RWPE2 (cell line): ENCODE results near the gene PARVG.

Source experiments
- ATAC-seq: fragments of 200-7000 bp; cut with Tn5 transposase; 3 replicates; pipeline ENCODE4 v1.9.1; 2021; ENCODE audit warnings: low read depth
- DNase-seq: peaks from one replicate; pipeline ENCODE4 v3.0.0-alpha.2; 2020; ENCODE audit warnings: low spot score
- H3K27ac ChIP-seq: fragments of 450-650 bp; 2 replicates; pipeline ENCODE4 v1.5.1; 2017; ENCODE audit warnings: mild to moderate bottlenecking; ENCODE audit not compliant: poor library complexity, severe bottlenecking
- H3K27me3 ChIP-seq: fragments of 250-450 bp; sonication (Bioruptor Pico); 2 replicates; pipeline ENCODE4 v1.5.1; 2021; ENCODE audit warnings: mild to moderate bottlenecking, moderate library complexity; ENCODE audit not compliant: insufficient read depth, poor library complexity, severe bottlenecking
- H3K36me3 ChIP-seq: fragments of 250-450 bp; sonication (Bioruptor Pico); 2 replicates; pipeline ENCODE4 v1.5.1; 2020; ENCODE audit warnings: low read depth, mild to moderate bottlenecking, moderate library complexity
- H3K4me1 ChIP-seq: fragments of 250-450 bp; sonication (Bioruptor Pico); 2 replicates; pipeline ENCODE4 v1.5.1; 2021; ENCODE audit warnings: mild to moderate bottlenecking, moderate library complexity; ENCODE audit not compliant: insufficient read depth, poor library complexity, severe bottlenecking
- H3K4me3 ChIP-seq: fragments of 250-450 bp; sonication (Bioruptor Pico); 2 replicates; pipeline ENCODE4 v1.5.1; 2021; ENCODE audit warnings: mild to moderate bottlenecking, moderate library complexity; ENCODE audit not compliant: severe bottlenecking
- H3K9me3 ChIP-seq: fragments of 250-450 bp; sonication (Bioruptor Pico); 2 replicates; pipeline ENCODE4 v1.5.1; 2021; ENCODE audit warnings: mild to moderate bottlenecking, moderate library complexity; ENCODE audit not compliant: severe bottlenecking
- CTCF ChIP-seq: fragments of 450-650 bp; IDR thresholded peaks from one replicate; pipeline ENCODE4 v1.5.1; 2017; ENCODE audit warnings: mild to moderate bottlenecking, moderate library complexity; ENCODE audit not compliant: poor library complexity, severe bottlenecking

PARVG gene

GRCh38 chr22:44207173-44207980 is 26.7 kb downstream of the PARVG start:
- Histone ChIP-seq H3K9me3 (peaks cover 2% of the 10 kb centered on the region), H3K27me3 (peaks cover 7% of the 10 kb centered on the region), H3K4me1 (no peaks in the 10 kb centered on the region), H3K4me3 (no peak overlapping the region), H3K36me3 (no peaks in the 10 kb centered on the region), H3K27ac (no peak overlapping the region)
- no peak for TF ChIP-seq CTCF
- DNase-seq (no peak), ATAC-seq (no peak)

- Histone ChIP-seq H3K4me3 (no peak overlapping the region), H3K4me1 (no peaks in the 10 kb centered on the region), H3K27ac (no peak overlapping the region), H3K27me3 (peaks cover 3% of the 10 kb centered on the region), H3K9me3 (peaks cover 2% of the 10 kb centered on the region), H3K36me3 (no peaks in the 10 kb centered on the region)
- ATAC-seq (no peak), DNase-seq (no peak)
- no peak for TF ChIP-seq CTCF
Measured at GRCh38 chr22:44207981-44208317, 27.2 kb downstream of the PARVG start.

GRCh38 chr22:44209343-44209742 is 28.6 kb downstream of the PARVG start:
- H3K9me3 ChIP-seq, result peaks cover 2% of the 10 kb centered on the region
- no peaks in the 10 kb centered on the region for H3K36me3 ChIP-seq
- ATAC-seq (no peak), DNase-seq (no peak)
- H3K4me3 ChIP-seq, result no peak overlapping the region
- TF ChIP-seq CTCF, result no peak
- H3K27ac ChIP-seq, result no peak overlapping the region
- no peaks in the 10 kb centered on the region for H3K27me3 ChIP-seq
- H3K4me1 ChIP-seq, result no peaks in the 10 kb centered on the region

GRCh38 chr22:44210722-44211121 is 30.0 kb downstream of the PARVG start:
- no peak for ATAC-seq
- Histone ChIP-seq H3K9me3 (peaks cover 2% of the 10 kb centered on the region), H3K4me1 (no peaks in the 10 kb centered on the region), H3K4me3 (no peak overlapping the region), H3K27ac (no peak overlapping the region), H3K36me3 (no peaks in the 10 kb centered on the region), H3K27me3 (no peaks in the 10 kb centered on the region)
- TF ChIP-seq CTCF, result no peak
- no peak for DNase-seq

DNA sequence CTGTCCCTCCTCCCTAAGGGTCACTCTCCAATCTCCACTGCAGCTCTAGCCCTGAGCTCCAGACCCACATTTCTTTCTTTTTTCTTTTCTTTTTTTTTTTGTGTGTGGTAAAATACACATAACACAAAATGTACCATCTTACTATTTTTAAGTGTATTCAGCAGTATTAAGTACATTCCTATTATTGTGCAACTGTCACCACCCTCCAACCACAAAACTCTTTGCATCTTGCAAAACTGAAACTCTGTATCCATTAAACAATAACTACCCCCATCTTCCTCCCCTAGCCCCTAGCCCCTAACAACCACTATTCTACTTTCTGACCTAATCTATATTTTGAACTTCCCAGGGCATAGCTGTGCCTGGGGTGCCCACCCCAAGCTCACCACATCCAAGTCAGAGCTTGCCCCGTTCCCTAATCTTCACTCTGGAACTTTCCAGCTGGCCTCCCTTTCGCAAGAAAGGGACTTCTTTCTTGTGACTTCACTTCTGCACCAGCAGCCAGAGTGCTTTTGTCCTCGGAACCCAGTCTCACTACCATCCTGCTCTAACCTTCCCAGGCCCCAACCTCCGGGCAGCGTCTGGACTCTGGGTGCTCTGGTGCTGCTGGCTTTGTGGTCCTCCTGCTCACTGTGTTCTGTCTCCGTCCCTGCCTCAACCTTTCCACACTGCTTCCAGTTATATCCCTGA is 30.7 kb downstream of the PARVG start:
- Histone ChIP-seq H3K4me3 (no peak overlapping the region), H3K4me1 (no peaks in the 10 kb centered on the region), H3K36me3 (no peaks in the 10 kb centered on the region), H3K9me3 (peaks cover 2% of the 10 kb centered on the region), H3K27me3 (no peaks in the 10 kb centered on the region), H3K27ac (no peak overlapping the region)
- no peak for DNase-seq
- ATAC-seq, result no peak
- TF ChIP-seq CTCF, result no peak
